ENCODE data around the gene STK39. TPM values are rescaled to one million over a fixed set of nuclear protein-coding genes. Genes with fewer than 3 reads are reported as not detected.

The STK39 gene
- total and polyA plus RNA-seq, 2 of the 4 experiments (the other 2 are of a cell fraction) = 11.8 to 16.4 TPM

GRCh38 chr2:168064011-168064998, 183.1 kb downstream of the STK39 start:
- H4K5ac ChIP-seq (ENCODE audit: low read depth, low read length) = no peak overlapping the region
- H3K4me3 ChIP-seq (ENCODE audit: insufficient read depth, low read depth, low read length) = no peak overlapping the region
- DNase-seq = no peak
- no peak overlapping the region for H2BK120ac ChIP-seq (ENCODE audit: low read depth, low read length)
- no peak overlapping the region for H3K56ac ChIP-seq (ENCODE audit: extremely low read depth, insufficient read depth, low read length)
- H3K9ac ChIP-seq (ENCODE audit: low read depth, low read length) = no peak overlapping the region
- ATAC-seq (ENCODE audit: low read depth) = no peak
- no peak overlapping the region for H4K91ac ChIP-seq (ENCODE audit: insufficient read depth, low read depth, low read length)
- H2AFZ ChIP-seq (replicated peaks; ENCODE audit: low read length, poor library complexity) = no peak overlapping the region
- peaks cover 13% of the 10 kb centered on the region for H3K36me3 ChIP-seq (ENCODE audit: control insufficient read depth, insufficient read depth, low read length)
- no peak overlapping the region for H4K8ac ChIP-seq (ENCODE audit: low read depth in 2 of 2, low read length in 2 of 2)
- no TSS peak for BruUV-seq (replicated peaks)
- WGBS, 2 experiments (ENCODE audit: extremely low coverage in 2 of 2, insufficient read length in 1 of 2) = 100% methylated on average over 1 of the region's 9 CpGs; no CpG with 5 or more reads in 1 of the 2 experiments
- TF ChIP-seq RCOR1 (IDR thresholded peaks at IDR 0.05; ENCODE audit: insufficient replicate concordance, low read length) (no peak), RAD21 (IDR thresholded peaks at IDR 0.05; ENCODE audit: low read length) (no peak), MAFK (IDR thresholded peaks at IDR 0.05; ENCODE audit: low read depth, low read length) (no peak), FOS (IDR thresholded peaks at IDR 0.05; ENCODE audit: low read depth, low read length) (no peak)
- H3K4ac ChIP-seq (ENCODE audit: low read depth, low read length) = no peak overlapping the region
- intact Hi-C loops (cut with micrococcal nuclease) (loop anchor here (5.0 kb wide), 1 partner anchor 988 kb away; no protein-coding TSS in a partner anchor), dilution Hi-C loops (cut with HindIII; ENCODE audit: low sequenced_read_pairs, unreplicated experiment) (no loop called here), in situ Hi-C loops (cut with MboI; ENCODE audit: low sequenced_read_pairs) (no loop called here)
- H2BK15ac ChIP-seq (ENCODE audit: low read depth, low read length) = no peak overlapping the region
- H2BK5ac ChIP-seq (ENCODE audit: low read depth, low read length, poor library complexity, severe bottlenecking) = no peak overlapping the region
- no peak overlapping the region for H3K14ac ChIP-seq (replicated peaks; ENCODE audit: low read depth, low read length)
- H3K4me2 ChIP-seq (ENCODE audit: low read depth, low read length) = no peak overlapping the region
- H3K9me1 ChIP-seq (ENCODE audit: insufficient read depth, low read length) = no peaks in the 10 kb centered on the region
- ChIA-PET POLR2A (ENCODE audit: unreplicated experiment) (no interaction called here), CTCF (interaction anchor here (1.5 kb wide), 1 partner anchor 23 kb away, joined by 3 read pairs; no protein-coding TSS in a partner anchor)
- H3K4me1 ChIP-seq (ENCODE audit: control insufficient read depth, insufficient read depth, low read length) = peaks cover 2% of the 10 kb centered on the region; the same call in 1 of the 2 replicates
- no peak overlapping the region for H3K27ac ChIP-seq (ENCODE audit: insufficient read depth, low read length)
- H3K79me1 ChIP-seq (ENCODE audit: low read depth in 1 of 2, low read length in 2 of 2) = peaks cover 11 to 19% of the 10 kb centered on the region in 2 experiments; a peak in 3 of 4 replicates
- no peak overlapping the region for H3K18ac ChIP-seq (ENCODE audit: low read depth, low read length)
- H2AK9ac ChIP-seq (replicated peaks; ENCODE audit: low read depth, low read length, poor library complexity) = no peak overlapping the region
- no peaks in the 10 kb centered on the region for H3K27me3 ChIP-seq (ENCODE audit: control insufficient read depth, insufficient read depth, low read length)
- H2BK20ac ChIP-seq (ENCODE audit: low read depth, low read length) = no peak overlapping the region
- H2AK5ac ChIP-seq (ENCODE audit: low read depth, low read length) = no peak overlapping the region
- no peaks in the 10 kb centered on the region for H4K20me1 ChIP-seq (ENCODE audit: insufficient read depth, low read length)
- no peaks in the 10 kb centered on the region for H3K9me3 ChIP-seq (ENCODE audit: control insufficient read depth, insufficient read depth, low read length)
- no peak overlapping the region for H3K23ac ChIP-seq (ENCODE audit: low read depth, low read length)
